AG10803 (cell line): Measurements from ENCODE around the gene MRPL18.
"Not testable (repeated sequence)": the region's sequence is repeated elsewhere in the genome, so short reads cannot be mapped to it uniquely, and the experiment has no call there.

ENCODE experiments used
- DNase-seq: peaks from one replicate; pipeline ENCODE4 v3.0.0; 2010; ENCODE audit warnings: low read depth
- H3K4me3 ChIP-seq: 2 replicates; pipeline ENCODE4 v1.5.1; 2011; ENCODE audit warnings: mild to moderate bottlenecking, low read length, control low read depth
- CTCF ChIP-seq: conservative IDR thresholded peaks from 2 replicates; pipeline ENCODE4 v1.5.1; 2011; ENCODE audit warnings: mild to moderate bottlenecking, low read length, control low read depth, inconsistent platforms

Gene MRPL18

GRCh38 chr6:159790956-159791598, 810 bp downstream of the MRPL18 start:
- no peak for DNase-seq
- peak overlapping the region; percentile 89 for H3K4me3 ChIP-seq
- no peak for TF ChIP-seq CTCF

DNA sequence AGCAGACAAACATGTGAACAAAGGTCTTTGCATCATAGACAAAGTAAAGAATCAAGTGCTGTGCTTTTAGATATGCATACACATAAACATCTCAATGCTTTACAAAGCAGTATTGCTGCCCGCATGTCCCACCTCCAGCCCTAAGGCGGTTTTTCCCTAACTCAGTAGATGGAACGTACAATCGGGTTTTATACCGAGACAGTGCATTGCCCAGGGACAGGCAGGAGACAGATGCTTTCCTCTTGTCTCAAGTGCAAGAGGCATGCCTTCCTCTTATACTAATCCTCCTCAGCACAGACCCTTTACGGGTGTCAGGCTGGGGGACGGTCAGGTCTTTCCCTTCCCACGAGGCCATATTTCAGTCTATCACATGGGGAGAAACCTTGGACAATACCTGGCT, 4.7 kb downstream of the MRPL18 start:
- not testable (repeated sequence) for H3K4me3 ChIP-seq, DNase-seq

- DNase-seq, result no peak
- TF ChIP-seq CTCF, result no peak
- no peak overlapping the region for H3K4me3 ChIP-seq
These were observed 7.3 kb downstream of the MRPL18 start for GRCh38 chr6:159797554-159797953.

DNA sequence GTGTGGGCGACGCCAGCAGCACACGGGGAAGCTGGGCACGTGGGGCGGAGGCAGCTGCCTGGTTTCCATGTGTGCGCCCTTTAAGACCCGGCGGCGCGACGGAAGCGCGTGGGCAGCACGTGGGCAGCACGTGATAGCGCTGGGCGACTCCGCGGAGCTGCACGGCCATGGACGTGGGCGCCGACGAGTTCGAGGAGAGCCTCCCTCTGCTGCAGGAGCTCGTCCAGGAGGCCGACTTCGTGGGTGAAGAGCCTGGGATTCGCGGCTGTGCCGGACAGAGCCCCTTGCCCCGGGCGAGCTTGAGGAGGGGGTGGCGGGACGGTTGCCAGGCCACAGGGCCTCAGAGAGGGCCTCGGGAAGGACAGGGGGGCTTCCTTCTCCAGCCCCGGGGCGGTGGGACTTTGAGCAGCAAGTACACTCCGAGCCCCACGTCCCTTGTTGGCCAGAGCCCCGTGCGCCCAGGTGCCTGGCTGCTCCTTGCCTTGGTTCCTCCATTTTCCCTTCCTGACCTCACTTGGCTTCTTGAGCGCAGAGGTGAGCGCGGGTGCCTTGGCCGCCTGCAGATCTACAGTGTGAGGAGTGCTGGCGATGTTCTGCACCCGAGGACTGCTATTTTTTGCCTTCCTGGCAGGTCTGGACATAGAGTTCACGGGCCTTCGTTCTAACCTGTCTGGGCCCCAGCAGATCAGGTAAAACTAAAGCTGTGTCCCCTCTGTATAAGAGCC, 10.0 kb downstream of the MRPL18 start, which contains the start of gene PNLDC1:
Gene PNLDC1 (plus strand): TSS at position 136 of the 725 bp plus-strand sequence. CDS start 32 bp downstream, at position 168.
- H3K4me3 ChIP-seq, result no peak within 1 kb of the TSS
- DNase-seq, result no peak
- no peak for TF ChIP-seq CTCF

DNA sequence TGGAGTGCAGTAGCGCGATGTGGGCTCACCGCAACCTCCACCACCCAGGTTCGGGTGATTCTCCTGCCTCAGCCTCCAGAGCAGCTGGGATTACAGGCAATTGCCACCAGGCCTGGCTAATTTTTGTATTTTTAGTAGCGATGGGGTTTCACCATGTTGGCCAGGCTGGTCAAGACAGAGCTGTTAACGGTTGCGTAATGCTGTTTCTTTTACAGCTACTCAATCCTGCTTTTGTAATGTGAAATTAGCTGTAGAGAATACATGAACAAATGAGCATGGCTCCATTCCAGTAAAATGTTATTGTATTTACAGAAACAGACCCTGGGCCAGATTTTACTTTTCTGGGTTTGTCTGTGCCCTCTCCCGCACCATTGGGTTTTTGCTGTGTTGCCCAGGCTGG, 11.7 kb downstream of the MRPL18 start:
- peak; percentile 9 for DNase-seq
- no peak overlapping the region for H3K4me3 ChIP-seq
- TF ChIP-seq CTCF, result no peak

DNA sequence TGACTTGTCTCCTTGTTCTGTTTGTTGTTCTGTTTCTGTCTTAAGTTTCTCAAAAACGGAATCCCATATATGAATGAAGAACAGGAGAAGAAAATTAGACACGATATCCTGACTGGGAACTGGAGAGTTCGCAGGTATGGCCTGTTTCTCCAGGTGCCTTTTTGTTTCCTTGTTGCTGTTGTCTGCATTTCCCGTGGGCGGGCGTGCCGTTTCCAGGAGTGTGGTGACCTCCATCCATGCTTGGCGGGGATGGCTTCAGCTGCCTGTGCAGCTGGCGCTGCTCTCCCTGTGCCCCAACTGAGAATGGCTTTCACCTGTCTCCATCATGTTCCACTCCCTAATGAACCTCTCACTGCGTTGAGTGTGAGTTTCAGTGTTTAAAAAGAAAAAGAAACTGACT, 14.2 kb downstream of the MRPL18 start:
- H3K4me3 ChIP-seq, result no peak overlapping the region
- no peak for DNase-seq
- no peak for TF ChIP-seq CTCF

- no peak overlapping the region for H3K4me3 ChIP-seq
- no peak for TF ChIP-seq CTCF
- DNase-seq, result no peak
These were observed 15.3 kb downstream of the MRPL18 start for GRCh38 chr6:159805440-159806020.
